GM21737 (cell line): ENCODE data around the gene HOXA10.

Experiments used
- ATAC-seq: cut with Tn5 transposase; IDR thresholded peaks from one replicate; pipeline ENCODE4 v1.9.1; 2021; ENCODE audit warnings: mild to moderate bottlenecking, moderate library complexity; ENCODE audit not compliant: unreplicated experiment

The HOXA10 gene

DNA sequence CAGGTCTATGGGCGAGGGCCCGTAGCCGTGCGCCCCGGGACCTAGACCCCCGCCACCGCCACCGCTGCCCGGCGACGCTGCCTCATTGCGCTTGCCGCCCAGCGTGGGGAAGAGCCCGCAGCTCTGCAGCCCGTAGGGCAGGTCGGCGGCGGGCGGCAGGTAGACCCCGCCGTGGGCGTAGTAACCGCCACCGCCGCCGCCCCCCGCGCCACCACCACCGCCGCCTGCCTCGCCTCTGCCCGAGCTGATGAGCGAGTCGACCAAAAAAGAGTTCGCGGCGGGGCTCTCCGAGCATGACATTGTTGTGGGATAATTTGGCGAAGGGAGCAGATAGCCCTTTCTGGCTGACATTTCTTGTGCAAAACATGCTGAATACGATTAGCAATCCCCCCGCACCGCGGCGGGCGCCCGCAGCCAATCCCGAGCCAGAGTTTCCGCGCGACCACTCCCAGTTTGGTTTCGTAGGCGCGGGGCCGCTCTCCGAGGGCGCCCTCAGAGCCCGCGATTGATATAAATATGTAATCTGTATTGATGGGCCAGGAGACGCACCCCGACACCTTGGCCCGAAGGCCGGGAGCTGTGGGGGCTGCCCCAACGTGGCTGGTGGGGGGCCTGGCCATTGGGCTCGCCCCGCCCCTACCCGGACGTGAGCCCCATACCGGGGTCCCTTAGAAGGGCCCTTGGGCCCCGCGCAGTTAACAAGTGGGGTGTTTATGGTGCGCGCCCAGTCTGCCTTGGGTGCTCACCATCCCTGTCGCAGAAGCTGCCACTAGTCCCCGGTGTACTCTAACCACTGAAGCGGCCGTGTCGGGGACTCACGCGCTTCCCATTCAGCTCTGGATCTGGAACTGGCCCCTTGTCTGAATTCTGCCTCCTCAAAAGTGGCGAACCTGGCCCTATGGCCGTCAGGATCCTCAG, at the start of gene HOXA10:
TSS of gene HOXA10 (minus strand) at position 365 of the 918 bp plus-strand sequence. CDS start at position 351, 14 bp downstream.
- ATAC-seq = no peak

DNA sequence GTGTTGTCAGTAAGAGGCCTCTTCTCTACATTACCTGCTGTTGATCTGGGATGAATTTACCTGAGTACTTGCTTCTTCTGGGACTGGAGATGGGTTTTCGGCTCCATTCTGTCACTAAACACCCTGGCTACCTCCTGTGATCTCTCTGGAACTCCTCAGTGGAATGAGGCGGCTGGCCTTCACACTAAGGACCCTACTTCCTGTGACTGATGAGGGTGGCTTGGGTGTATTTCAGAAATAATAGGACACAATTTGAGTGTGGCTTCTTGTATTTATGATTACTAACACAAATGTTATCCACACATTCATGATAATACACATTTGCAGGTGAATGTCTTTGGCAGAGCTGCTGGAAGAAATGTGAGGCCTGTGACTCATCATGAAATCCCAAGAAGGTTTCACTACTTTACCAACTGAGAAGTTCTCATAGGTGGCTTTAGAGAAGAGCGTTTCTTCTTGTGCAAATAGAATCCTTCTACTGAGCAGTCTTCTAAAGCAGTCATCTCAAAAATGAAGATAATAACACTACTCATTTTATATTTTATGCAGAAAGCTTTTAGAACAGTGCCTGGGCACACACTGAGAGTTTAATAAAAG, 47.2 kb upstream of the HOXA10 start:
- no peak for ATAC-seq

DNA sequence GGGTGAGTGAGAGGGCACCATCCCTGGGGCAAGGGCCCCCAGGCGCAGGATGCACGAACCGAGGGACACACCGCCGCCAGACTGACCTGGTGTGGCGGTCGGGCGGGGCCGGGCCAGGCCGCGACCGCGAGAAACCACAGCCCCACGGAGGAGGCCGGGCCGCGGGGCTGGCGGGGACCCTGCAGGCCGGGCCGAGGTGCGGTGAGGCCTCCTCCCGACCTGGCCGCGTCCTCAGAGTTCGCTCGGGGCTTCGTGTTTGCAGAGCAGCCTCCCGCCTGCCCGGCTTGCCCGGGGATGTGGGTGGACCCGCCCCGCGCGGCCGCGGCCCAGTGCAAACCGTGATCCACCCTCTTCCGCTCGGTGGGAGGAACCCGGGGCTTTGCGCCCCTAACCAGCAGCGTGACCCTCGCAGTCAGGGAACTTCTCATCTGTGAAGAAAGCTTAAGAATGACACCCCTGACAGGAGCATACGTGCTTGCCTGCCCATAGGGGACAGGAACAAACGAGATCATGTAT, 46.4 kb upstream of the HOXA10 start:
- no peak for ATAC-seq

DNA sequence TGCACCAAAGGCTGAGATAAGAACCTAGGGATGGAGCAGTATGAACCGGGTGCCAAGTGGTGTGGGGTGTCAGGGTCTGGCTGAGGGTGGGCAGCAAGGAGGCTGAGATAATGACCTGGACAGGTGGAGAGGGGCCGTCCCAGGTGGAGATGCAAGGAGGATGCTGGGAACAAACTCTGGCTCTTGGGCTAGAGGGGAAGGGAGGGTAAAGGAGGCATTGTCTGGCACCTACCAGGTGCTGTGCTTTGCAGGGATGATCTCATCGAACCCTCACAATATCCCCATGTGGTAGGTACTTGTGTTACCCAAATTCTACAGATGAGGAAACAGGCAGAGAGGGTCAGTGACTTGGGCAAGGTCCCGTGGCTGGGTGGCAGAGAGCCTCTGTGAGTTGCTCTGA, 45.7 kb upstream of the HOXA10 start:
- no peak for ATAC-seq

DNA sequence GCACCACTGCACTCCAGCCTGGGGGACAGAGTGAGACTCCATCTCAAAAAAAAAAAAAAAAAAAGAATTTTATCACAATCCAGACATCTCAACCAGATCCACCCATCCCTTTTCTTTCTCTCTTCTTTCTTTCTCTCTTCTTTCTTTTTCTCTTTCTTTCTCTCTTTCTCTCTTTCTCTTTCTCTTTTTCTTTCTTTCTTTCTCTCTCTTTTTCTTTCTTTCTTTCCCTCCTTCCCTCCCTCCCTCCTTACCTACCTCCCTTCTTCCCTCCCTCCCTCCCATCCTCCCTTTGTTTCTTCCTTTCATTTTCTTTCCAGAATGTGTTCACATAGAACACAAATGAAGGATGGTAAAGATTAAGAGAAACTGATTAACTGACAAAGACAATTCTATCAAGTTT, 43.8 kb upstream of the HOXA10 start:
- no peak for ATAC-seq

DNA sequence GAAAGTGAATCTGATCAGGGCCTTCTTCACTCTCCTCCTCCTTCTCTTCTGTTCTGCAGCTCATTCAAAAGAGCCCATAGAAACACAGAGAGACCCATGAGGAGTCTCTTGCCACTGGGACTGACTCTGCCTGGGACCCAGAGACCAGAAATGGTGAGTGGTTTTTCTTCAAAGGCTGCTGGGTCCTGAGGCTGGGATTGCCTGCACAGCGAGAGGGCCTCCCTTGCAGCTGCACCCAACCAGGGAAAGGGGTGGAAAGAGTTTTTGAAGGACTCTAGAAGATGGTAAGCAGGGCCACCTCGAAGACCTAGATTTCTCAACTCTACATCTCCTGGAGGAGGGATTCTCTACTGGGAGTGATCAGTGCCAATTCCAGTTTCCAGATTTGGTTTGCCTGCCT, 41.2 kb upstream of the HOXA10 start:
- ATAC-seq = no peak

DNA sequence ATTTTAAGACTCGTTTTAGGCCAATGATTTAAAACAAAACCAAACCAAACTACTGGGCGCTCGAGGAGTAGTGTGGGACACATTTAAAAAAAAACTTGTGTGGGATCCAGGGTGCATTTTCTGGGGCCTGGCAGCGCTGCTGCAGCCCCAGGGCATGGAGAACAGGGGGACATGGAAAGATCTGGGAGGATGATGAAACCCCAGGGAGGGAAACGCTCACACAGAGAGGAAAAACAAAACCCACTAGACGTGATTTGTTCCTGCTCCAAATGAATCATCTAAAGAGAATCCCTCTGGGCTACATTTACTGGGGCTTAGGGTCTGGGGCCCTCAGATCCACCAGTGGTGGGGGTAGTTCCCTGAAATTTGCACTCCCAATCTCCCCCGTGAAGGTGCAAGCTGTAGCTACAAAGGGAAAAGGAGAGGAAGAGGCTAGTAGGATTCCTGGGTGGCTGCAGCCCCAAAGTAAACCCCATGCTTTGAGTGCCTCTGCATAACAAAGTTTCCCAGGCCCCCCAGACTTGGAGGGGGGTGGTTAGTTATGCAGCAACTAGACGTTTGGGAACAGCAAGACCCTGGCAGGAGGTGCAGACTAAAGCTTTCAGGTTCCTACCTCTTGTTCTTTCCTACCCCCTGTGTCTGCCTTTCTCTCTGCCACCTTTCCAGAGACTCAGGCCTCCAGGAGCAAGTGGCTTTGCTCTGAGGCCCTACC, 40.3 kb upstream of the HOXA10 start:
- no peak for ATAC-seq

DNA sequence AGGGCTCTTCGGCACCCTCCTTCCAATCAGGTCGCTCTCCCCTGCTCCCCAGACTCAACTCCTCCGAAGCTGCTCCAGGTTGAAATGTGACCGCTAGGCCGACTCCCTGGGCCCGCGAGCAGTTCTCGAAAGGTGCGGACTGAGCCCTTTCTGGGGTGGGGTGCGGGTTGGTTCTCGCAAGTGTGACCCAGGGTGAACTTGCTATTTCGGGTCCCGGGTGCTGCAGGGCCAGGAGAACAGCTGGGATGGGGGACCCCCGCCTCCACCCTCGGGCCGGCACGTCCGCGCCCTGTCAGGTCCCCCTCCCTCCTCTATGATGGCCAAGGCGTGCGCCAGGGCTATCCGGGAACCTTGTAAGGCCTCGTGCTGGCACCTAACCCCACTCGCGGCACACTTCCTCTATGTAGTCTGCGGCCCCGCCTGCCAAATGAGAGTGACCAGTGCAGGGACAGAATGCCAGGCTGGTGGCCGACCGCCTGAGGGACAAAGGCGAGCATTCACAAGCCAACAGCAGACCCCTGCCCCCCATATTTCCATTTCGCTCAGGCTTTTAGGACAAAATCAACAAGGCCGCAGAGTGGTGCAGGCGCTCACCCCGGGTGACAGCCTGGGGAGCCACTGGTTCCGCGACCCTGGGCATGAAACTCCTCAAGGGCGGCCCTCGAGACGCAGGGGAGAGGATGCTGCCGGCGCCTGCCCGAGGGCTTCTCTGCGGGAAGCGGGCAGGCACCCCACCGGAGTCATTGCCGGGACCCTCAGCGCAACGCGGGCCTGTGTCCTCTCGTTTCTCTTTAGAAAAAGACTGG, 39.5 kb upstream of the HOXA10 start:
- no peak for ATAC-seq

DNA sequence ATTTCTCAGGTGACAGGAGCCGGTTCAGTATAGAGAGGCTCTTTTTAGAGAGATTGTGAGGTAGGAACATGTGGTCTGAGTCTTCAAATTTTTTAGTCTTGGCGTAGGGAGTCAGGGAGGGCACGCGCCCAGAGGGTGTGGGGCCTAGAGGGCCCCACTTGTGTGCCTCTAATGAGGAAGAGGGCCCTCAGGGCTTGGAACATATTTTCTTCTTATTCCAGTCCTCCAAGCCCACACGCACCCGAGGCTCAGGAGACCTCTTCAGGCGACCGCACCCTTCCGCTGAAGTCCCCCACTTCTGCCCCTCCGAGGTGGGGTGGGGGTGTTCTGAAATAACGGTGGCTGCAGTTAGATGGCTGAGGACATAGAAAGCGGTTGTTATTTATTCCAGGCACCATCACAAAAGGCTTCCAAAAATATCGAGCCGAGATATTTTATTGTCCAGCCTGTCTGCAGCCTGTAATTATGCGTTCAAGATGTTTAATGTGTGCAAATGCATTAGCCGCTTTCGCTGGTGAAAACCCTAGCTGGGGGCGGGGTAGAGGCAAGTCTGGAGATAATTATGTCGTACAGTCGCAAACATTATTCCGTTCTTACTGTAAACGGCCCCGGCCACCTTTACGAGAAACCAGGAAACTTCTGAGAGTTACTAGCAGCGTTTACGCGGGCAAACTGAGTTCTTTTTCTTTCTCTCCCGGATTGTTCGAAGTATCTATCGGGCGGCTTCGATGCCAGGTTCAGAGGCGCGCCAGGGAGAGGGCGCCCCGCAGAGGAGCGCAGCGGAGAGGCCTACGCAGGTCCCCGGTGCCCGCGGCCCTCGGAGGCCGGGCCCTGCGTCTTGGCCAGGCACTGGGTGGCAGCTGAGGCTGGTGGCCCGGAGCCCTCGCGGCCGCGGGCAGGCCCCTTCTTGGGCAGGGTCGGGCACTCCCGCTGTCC, 38.6 kb upstream of the HOXA10 start:
- ATAC-seq = no peak

DNA sequence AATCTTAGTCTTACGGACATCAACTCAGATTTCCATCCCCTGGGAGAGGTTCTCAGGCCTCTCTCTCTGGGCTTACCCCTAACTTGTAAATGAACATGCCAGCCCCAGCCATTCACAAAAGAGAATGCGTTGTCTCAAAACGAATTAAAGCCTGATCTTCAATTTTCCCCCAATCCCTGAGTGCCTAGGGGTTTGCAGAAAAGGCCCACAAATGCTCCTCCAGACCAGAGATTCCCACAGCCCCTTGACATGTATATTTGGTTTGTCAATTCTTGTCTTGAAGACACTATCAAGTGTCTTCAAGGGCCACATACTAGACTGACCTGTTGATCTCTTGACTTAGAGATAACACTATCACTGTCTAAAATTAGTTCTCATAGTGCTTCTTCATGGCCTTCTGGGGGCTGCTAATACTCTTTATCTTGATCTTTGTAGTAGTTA, 37.7 kb upstream of the HOXA10 start:
- no peak for ATAC-seq

DNA sequence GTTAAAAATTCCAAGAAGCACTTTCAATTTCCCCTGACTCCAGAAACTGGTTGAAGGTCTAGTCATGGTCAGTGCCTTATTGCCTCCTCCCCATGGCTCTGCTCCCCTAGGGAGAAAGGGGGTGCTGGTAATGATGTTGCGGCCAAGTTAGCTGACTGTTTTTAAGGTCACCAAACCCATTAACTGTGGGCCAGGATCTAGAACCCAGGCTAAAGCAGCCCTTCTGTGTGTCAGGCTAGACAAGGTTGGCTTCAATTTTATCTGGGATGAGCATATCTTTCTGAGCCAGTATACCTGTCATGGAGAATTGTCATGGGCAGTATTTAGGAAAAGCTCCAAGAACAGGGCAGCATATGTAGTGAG, 36.9 kb upstream of the HOXA10 start:
- no peak for ATAC-seq

DNA sequence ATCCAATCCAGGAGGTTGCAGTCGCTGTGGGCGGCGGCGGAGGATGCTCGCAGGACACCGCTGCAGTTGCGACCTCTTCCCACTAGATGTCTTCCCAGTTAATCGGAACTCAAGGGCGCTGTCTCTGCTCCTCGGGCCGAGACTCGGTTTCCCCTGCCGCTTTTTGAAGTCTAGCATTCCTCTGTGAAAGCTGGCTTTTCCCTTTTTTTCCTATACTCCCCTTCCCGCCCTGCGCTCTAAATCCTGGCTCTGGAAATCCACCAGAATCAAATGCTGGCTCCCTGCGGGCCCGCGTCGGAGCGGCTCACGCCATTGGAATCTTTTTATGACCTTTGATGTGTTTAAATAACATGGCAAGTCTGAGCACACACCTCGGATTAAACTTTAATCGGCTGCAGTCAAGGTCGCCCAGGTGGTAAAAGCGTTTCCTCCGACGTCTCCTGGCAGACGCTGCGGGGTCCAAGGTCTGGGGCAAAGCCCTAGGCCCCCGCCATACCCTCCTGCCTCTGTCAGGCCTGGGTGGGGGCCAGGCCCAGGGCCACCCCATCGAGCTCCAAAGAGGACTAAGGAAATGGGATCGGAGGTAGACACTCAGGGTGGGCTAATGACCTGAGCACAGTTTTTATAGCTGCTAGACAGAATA, 36.4 kb upstream of the HOXA10 start:
- ATAC-seq = no peak

DNA sequence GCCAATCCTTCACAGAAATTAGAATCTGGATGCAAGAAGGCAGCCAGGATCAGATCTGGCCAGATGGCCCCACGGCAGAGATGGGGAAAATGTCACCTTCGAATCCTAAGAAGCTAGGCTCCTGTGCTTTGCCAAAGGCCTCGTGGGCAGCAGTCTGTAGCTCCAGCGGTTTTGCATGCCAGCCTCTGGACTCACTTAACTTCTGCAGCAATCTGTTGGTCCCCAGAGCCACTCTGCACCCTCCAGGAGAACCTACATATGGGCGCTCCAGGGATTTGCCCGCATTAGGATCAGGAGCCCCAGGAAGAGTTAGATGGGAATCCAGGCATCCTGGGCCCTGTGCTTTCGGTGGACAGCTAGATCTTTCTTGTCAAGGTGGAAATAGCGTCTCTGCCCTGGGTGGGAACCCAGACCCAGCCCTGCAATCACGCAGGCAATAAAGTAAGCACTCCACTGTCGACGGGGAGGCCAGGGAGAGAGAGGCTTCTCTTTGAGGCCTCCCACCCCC, 35.9 kb upstream of the HOXA10 start:
- no peak for ATAC-seq

DNA sequence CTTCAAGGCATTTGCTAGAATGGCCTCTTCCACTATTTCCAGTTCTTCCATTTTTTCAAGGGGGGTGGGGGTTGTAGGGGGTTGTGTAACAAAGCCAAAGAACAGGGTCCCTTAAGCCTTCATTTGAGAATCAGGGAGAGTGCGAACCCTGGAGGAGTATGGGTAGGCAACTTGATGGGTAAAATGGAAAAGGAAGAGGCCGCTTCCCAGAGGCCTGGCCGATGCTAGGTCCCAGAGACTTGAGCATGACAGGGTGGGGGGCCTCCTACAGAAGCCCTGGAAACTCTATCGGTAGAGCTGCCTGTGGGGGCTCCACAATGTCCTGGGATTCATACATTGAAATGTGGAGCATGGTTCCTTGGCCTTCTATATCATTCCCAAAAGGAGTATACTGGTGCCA, 34.9 kb upstream of the HOXA10 start:
- ATAC-seq = no peak

DNA sequence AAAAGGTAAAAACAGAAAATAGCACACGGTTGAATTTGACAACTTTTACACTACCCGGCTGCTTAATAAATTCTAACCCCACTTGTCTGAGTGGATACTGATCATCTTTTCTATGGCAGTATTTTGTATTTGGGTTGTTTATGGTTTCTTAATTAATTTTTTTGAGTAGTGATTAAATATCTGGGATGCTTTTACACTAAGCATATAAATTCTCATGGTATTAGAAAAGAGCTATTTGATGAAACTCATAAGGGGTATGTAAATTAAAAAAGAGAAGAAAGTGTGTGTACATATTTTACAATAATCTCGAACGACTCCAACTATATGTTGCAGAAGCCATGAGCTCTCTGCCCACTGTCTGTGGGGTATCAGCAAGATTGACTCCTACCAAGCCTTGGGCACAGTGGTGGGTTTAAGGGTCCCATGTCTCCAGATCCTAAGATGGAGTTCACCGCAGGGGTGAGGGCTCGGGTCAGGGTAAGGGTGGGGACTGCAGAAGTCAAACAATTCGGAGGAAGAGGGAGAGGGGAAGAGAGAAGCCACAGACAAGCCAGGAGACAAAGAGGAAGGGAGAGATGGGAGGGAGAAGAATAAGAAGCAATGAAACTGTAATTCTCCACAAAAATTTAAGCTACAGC, 33.3 kb upstream of the HOXA10 start:
- ATAC-seq = no peak

DNA sequence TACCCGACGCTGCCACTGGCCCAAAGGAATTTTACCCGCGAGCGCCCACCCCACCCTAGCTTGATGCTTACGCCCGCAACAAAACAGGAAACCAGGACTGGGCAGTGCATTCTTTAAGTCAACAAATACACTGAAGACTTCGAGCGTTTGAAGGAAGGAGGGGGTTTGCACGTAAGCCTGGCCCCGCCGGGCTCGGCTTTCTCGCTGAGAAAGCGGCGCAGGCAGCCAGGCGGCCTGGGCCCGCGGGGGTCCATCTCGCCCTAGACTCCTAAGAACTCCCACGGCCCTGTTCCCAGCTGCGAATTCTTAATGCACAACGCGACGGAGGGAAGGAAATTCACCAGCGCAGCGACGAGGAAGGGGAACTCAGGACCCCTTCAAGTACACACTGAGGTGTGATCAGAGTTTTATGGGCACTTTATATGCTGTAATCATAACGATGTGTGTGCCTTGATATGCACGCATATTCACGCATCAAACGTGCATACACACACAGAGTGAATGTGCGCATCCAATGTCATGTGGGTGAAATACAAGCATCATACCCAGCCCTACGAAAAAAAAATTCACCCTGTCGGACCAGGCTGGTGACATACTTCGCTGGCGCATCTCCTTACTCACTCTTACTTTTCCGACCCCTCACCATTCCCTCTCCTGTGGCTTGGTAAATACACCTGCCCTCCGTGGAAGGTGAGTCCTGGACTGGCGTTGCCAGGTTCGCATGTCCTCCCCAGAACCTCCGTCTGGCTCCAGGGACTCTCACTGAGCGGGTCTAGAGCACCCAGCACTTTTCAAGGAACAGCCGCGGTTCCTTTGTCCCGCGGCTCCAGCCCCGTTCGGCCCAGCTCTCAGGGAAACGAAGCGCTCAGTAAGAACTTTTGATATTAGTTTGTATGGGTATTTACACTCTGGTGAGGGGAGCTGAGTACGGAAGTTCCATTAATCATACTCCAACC, 31.5 kb upstream of the HOXA10 start:
- ATAC-seq = no peak

DNA sequence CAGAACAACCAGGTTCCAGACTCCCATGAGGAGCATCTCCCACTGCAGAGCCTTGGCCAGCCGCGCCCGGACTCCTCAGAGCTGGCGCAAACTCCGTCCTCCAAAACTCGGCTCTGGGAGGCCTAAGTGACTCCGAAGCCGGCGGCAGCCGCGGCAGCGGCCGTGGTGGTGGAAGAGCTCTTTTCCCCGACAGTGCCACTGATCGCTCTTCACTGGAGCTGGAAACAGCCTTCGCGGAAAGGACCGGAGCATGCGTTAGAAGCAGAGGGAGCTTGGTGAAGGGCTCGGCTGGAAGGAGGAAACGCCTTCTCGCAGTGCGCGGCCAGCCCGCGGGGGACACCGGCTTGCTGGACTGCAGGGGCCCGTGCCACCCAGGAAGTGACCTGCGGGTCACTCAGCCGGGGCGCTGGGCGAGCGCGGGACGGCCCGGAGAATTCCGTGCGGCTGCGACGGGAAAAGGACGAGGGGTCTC, 30.8 kb upstream of the HOXA10 start:
- no peak for ATAC-seq
